GM19397 (cell line): ENCODE measurements around the gene STEAP3.
A peak's percentile ranks its signal among the peaks of the same experiment; 100 is the strongest.
"Not testable (repeated sequence)": the region's sequence is repeated elsewhere in the genome, so short reads cannot be mapped to it uniquely, and the experiment has no call there.

ENCODE experiments used
- ATAC-seq: cut with Tn5 transposase; IDR thresholded peaks from one replicate; pipeline ENCODE4 v1.9.1; 2021; ENCODE audit warnings: mild to moderate bottlenecking, moderate library complexity; ENCODE audit not compliant: unreplicated experiment

The STEAP3 gene

GRCh38 chr2:119260646-119261492, 37.2 kb downstream of the STEAP3 start:
- no peak for ATAC-seq

GRCh38 chr2:119261493-119262225, 38.0 kb downstream of the STEAP3 start:
- no peak for ATAC-seq

GRCh38 chr2:119263025-119263424, 39.4 kb downstream of the STEAP3 start:
- no peak for ATAC-seq

GRCh38 chr2:119263656-119264055, 40.0 kb downstream of the STEAP3 start:
- ATAC-seq: no peak

GRCh38 chr2:119264781-119265692, 41.4 kb downstream of the STEAP3 start:
- peak; percentile 94 for ATAC-seq

- no peak for ATAC-seq
These were observed 42.0 kb downstream of the STEAP3 start for GRCh38 chr2:119265693-119266066.

- ATAC-seq: no peak
These were observed 42.5 kb downstream of the STEAP3 start for GRCh38 chr2:119266091-119266589.

GRCh38 chr2:119267604-119268003, 44.0 kb downstream of the STEAP3 start:
- no peak for ATAC-seq

- ATAC-seq: no peak
These were observed 53.2 kb downstream of the STEAP3 start for GRCh38 chr2:119276864-119277263.

GRCh38 chr2:119278385-119278784, 54.8 kb downstream of the STEAP3 start:
- ATAC-seq: not testable (repeated sequence)

GRCh38 chr2:119278946-119279345, 55.3 kb downstream of the STEAP3 start:
- ATAC-seq: no peak

- no peak for ATAC-seq
These were observed 56.0 kb downstream of the STEAP3 start for GRCh38 chr2:119279666-119280065.

- ATAC-seq: no peak
These were observed 57.0 kb downstream of the STEAP3 start for GRCh38 chr2:119280680-119281079.

GRCh38 chr2:119282146-119282995, 58.7 kb downstream of the STEAP3 start:
- no peak for ATAC-seq

- ATAC-seq: no peak
These were observed 59.4 kb downstream of the STEAP3 start for GRCh38 chr2:119282996-119283511.

GRCh38 chr2:119283873-119284331, 60.3 kb downstream of the STEAP3 start:
- ATAC-seq: no peak

- ATAC-seq: no peak
These were observed 63.0 kb downstream of the STEAP3 start for GRCh38 chr2:119286661-119287060.

GRCh38 chr2:119288576-119288975, 64.9 kb downstream of the STEAP3 start:
- no peak for ATAC-seq

GRCh38 chr2:119289093-119289492, 65.5 kb downstream of the STEAP3 start:
- no peak for ATAC-seq

- ATAC-seq: no peak
These were observed 66.0 kb downstream of the STEAP3 start for GRCh38 chr2:119289642-119290041.
